Vagina (tissue), 2 donors: Measurements from ENCODE around the gene LAMA2. TPM values are rescaled to one million over a fixed set of nuclear protein-coding genes. Genes with fewer than 3 reads are reported as not detected.

Experiments used
- DNase-seq, 2 donors: peaks; one replicate each; pipeline ENCODE4 v3.0.0-alpha.2; 2017; ENCODE audit errors: extremely low spot score in 2 of 2
- H3K27ac ChIP-seq: fragments of 200-600 bp; sonication (generic); one replicate; pipeline ENCODE4 v1.5.1; 2019
- H3K27me3 ChIP-seq: fragments of 200-600 bp; sonication (generic); one replicate; pipeline ENCODE4 v1.5.1; 2019
- H3K36me3 ChIP-seq, 2 donors: fragments of 200-600 bp; sonication (generic); one replicate each; pipeline ENCODE4 v1.5.1; 2017 to 2019
- H3K4me1 ChIP-seq: fragments of 200-600 bp; sonication (generic); one replicate; pipeline ENCODE4 v1.5.1; 2019
- H3K4me3 ChIP-seq, 2 donors: fragments of 200-600 bp; sonication (generic); 1 replicate in 1 of 2; 2 replicates in 1 of 2; pipeline ENCODE4 v1.5.1; 2016 to 2019
- H3K9me3 ChIP-seq: fragments of 200-600 bp; sonication (generic); one replicate; pipeline ENCODE4 v1.5.1; 2019
- POLR2A ChIP-seq, 2 donors: fragments of 450-650 bp; IDR thresholded peaks; one replicate each; pipeline ENCODE4 v1.6.1; 2017; ENCODE audit warnings: antibody characterized with exemption in 2 of 2, mild to moderate bottlenecking in 2 of 2, moderate library complexity in 2 of 2
- POLR2AphosphoS5 ChIP-seq, 2 donors: sonication (generic); formaldehyde crosslinking; IDR thresholded peaks; one replicate each; pipeline ENCODE4 v1.9.0; 2017; ENCODE audit warnings: antibody characterized with exemption in 2 of 2, mild to moderate bottlenecking in 2 of 2, low read depth in 1 of 2; ENCODE audit not compliant: insufficient read depth in 1 of 2
- intact Hi-C: fragments of 100-400 bp; cut with DNase I; formaldehyde crosslinking; loops from one replicate; pipeline ENCODE4 v1.15.1; 2023
- total RNA-seq: library from RNA; depleted of rRNA; stranded (reverse); fragments of >200 nt; gene quantifications from one replicate; pipeline ENCODE4 v1.2.3, GENCODE V29; 2016
- TF ChIP-seq, protein P1 (sequence below), 3 experiments: fragments of 450-650 bp in 2 of 3; fragments of 200-600 bp in 1 of 3; sonication (generic) in 1 of 3; IDR thresholded peaks; one replicate each; pipeline ENCODE4 v1.5.1; 2017 to 2019; ENCODE audit warnings: antibody characterized with exemption in 3 of 3, mild to moderate bottlenecking in 2 of 3, moderate library complexity in 2 of 3

Gene LAMA2
- total RNA-seq, 1 donor from 2014 or later = 91.1 TPM

GRCh38 chr6:129542705-129543104 is 659.8 kb downstream of the LAMA2 start:
- intact Hi-C loops = no loop called here
- H3K4me3 ChIP-seq = no peak overlapping the region
- no peaks in the 10 kb centered on the region for H3K27me3 ChIP-seq
- no peak for TF ChIP-seq POLR2A (IDR thresholded peaks at IDR 0.05)
- no peak for TF ChIP-seq POLR2AphosphoS5 (IDR thresholded peaks at IDR 0.05; ENCODE audit: insufficient read depth in 1 of 2, low read depth in 1 of 2)
- TF ChIP-seq, protein P1, sequence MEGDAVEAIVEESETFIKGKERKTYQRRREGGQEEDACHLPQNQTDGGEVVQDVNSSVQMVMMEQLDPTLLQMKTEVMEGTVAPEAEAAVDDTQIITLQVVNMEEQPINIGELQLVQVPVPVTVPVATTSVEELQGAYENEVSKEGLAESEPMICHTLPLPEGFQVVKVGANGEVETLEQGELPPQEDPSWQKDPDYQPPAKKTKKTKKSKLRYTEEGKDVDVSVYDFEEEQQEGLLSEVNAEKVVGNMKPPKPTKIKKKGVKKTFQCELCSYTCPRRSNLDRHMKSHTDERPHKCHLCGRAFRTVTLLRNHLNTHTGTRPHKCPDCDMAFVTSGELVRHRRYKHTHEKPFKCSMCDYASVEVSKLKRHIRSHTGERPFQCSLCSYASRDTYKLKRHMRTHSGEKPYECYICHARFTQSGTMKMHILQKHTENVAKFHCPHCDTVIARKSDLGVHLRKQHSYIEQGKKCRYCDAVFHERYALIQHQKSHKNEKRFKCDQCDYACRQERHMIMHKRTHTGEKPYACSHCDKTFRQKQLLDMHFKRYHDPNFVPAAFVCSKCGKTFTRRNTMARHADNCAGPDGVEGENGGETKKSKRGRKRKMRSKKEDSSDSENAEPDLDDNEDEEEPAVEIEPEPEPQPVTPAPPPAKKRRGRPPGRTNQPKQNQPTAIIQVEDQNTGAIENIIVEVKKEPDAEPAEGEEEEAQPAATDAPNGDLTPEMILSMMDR (IDR thresholded peaks at IDR 0.05) = no peak
- H3K4me1 ChIP-seq = no peaks in the 10 kb centered on the region
- H3K36me3 ChIP-seq = no peaks in the 10 kb centered on the region
- no peak overlapping the region for H3K27ac ChIP-seq
- no peaks in the 10 kb centered on the region for H3K9me3 ChIP-seq
- DNase-seq = no peak

GRCh38 chr6:129543981-129544380 is 661.0 kb downstream of the LAMA2 start:
- TF ChIP-seq, protein P1 (IDR thresholded peaks at IDR 0.05) = no peak
- no peak for TF ChIP-seq POLR2AphosphoS5 (IDR thresholded peaks at IDR 0.05; ENCODE audit: insufficient read depth in 1 of 2, low read depth in 1 of 2)
- TF ChIP-seq POLR2A (IDR thresholded peaks at IDR 0.05) = no peak

DNA sequence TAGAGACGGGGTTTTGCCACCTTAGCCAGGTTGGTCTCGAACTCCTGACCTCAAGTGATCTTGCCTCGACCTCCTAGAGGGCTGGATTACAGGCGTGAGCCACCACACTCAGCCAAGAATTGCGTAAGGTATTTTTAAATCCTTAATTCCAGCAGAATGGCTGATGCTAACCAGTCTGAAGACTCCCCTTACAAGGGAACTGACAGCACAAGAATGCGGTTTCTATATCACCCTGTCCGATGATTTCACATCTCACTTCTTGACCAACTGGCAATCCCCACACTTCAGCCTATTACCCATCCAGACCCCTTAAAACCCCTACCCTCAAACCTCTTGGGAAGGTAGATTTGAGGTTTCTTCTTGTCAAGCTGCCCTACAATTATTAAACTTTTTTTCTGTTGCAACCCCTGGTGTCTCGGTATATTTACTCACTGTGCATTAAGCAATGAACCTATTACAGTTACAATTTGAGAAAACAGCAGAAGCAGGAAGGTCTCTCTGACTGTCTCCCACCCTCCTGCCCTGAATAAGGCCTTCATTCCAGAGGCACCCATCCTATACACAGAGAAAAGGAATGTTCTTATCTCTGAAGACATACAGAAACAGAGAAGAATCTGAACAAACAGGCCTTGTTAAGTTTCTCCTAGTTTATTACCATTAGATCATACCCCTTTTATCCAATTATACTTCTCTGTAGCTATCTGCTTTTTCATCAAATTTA is 662.1 kb downstream of the LAMA2 start:
- no peaks in the 10 kb centered on the region for H3K4me1 ChIP-seq
- intact Hi-C loops = no loop called here
- no peak for DNase-seq
- no peaks in the 10 kb centered on the region for H3K36me3 ChIP-seq
- no peak overlapping the region for H3K4me3 ChIP-seq
- H3K9me3 ChIP-seq = no peaks in the 10 kb centered on the region
- no peak overlapping the region for H3K27ac ChIP-seq
- no peaks in the 10 kb centered on the region for H3K27me3 ChIP-seq
- TF ChIP-seq POLR2A (IDR thresholded peaks at IDR 0.05) = no peak
- no peak for TF ChIP-seq POLR2AphosphoS5 (IDR thresholded peaks at IDR 0.05; ENCODE audit: insufficient read depth in 1 of 2, low read depth in 1 of 2)
- TF ChIP-seq, protein P1 (IDR thresholded peaks at IDR 0.05) = no peak

More at GRCh38 chr6:129543981-129544380, 661.0 kb downstream of the LAMA2 start:
- Histone ChIP-seq H3K36me3 (no peaks in the 10 kb centered on the region), H3K4me3 (no peak overlapping the region), H3K4me1 (no peaks in the 10 kb centered on the region), H3K27ac (no peak overlapping the region), H3K27me3 (no peaks in the 10 kb centered on the region), H3K9me3 (no peaks in the 10 kb centered on the region)
- intact Hi-C loops = no loop called here
- no peak for DNase-seq

DNA sequence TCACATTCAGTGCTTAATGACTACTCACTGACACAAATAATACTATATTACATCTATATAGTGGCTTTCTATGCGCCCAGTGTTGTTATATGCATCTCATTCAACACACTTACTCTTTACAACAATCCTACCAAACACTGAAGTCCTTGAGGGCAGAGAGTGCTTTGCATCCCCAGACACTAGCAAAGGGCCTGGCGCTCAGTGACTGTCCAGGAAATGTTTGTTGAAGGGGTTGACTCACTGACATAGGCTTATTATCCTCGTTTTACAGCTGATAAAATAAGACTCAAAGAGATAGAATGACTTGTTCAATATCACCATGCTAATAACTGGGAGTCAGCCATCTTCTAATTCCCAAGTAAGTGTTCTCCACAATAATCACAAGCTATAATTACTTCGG is 663.8 kb downstream of the LAMA2 start:
- H3K4me1 ChIP-seq = no peaks in the 10 kb centered on the region
- H3K9me3 ChIP-seq = no peaks in the 10 kb centered on the region
- TF ChIP-seq, protein P1 (IDR thresholded peaks at IDR 0.05) = no peak
- TF ChIP-seq POLR2AphosphoS5 (IDR thresholded peaks at IDR 0.05; ENCODE audit: insufficient read depth in 1 of 2, low read depth in 1 of 2) = no peak
- no peak for TF ChIP-seq POLR2A (IDR thresholded peaks at IDR 0.05)
- H3K4me3 ChIP-seq = no peak overlapping the region
- intact Hi-C loops = no loop called here
- no peaks in the 10 kb centered on the region for H3K36me3 ChIP-seq
- no peak overlapping the region for H3K27ac ChIP-seq
- no peaks in the 10 kb centered on the region for H3K27me3 ChIP-seq
- no peak for DNase-seq

DNA sequence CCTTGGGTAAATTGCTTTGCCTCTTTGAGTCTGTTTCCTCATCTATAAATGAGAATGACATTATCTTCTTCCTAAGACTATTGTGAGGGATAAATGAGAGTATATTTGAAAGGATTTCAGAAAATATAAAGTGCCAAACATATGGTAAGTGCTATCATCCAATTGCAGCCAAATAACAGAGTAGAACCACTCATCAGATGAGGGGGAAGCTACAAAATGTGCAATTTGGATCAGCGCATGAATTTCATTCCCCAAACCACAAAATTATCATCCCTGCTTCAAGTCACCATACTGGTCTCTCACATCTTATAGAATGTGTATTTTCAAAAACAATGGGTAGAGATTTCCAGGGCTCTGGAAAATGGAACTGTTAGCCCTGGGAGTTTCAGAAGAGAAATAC is 668.5 kb downstream of the LAMA2 start:
- Histone ChIP-seq H3K4me1 (no peaks in the 10 kb centered on the region), H3K36me3 (no peaks in the 10 kb centered on the region), H3K27me3 (no peaks in the 10 kb centered on the region), H3K27ac (no peak overlapping the region), H3K4me3 (no peak overlapping the region), H3K9me3 (no peaks in the 10 kb centered on the region)
- no peak for DNase-seq
- TF ChIP-seq POLR2AphosphoS5 (IDR thresholded peaks at IDR 0.05; ENCODE audit: insufficient read depth in 1 of 2, low read depth in 1 of 2) = no peak
- TF ChIP-seq, protein P1 (IDR thresholded peaks at IDR 0.05) = no peak
- TF ChIP-seq POLR2A (IDR thresholded peaks at IDR 0.05) = no peak
- intact Hi-C loops = no loop called here
